Lower lobe of right lung (tissue), 2 donors: Measurements from ENCODE around the gene CD160. TPM values are rescaled to one million over a fixed set of nuclear protein-coding genes. Genes with fewer than 3 reads are reported as not detected.

Experiments used
- ATAC-seq, 2 donors: fragments of 200-7000 bp; cut with Tn5 transposase; one replicate each; pipeline ENCODE4 v1.9.1; 2020 to 2022; ENCODE audit warnings: mild to moderate bottlenecking in 2 of 2, moderate library complexity in 2 of 2
- DNase-seq: peaks from one replicate; pipeline ENCODE4 v3.0.0-alpha.2; 2020
- H3K27ac ChIP-seq: fragments of 200-600 bp; one replicate; pipeline ENCODE4 v1.8.0; 2022
- H3K27me3 ChIP-seq: fragments of 200-600 bp; one replicate; pipeline ENCODE4 v1.8.0; 2022; ENCODE audit warnings: low read depth
- H3K36me3 ChIP-seq: fragments of 200-600 bp; one replicate; pipeline ENCODE4 v1.8.0; 2022; ENCODE audit warnings: mild to moderate bottlenecking
- H3K4me1 ChIP-seq: fragments of 200-600 bp; one replicate; pipeline ENCODE4 v1.8.0; 2022
- H3K4me3 ChIP-seq: fragments of 200-600 bp; one replicate; pipeline ENCODE4 v1.8.0; 2022; ENCODE audit warnings: mild to moderate bottlenecking
- H3K9me3 ChIP-seq: fragments of 200-600 bp; one replicate; pipeline ENCODE4 v1.8.0; 2022
- intact Hi-C: fragments of 100-400 bp; cut with DNase I; formaldehyde crosslinking; loops from one replicate; pipeline ENCODE4 v1.11.0; 2022
- total RNA-seq: library from RNA; stranded (reverse); fragmentation: NEBNext Ultra II Directional; extraction: Animal tissue kit (Norgen Biotek cat#: 25700); gene quantifications from one replicate; pipeline ENCODE4 v1.2.1, GENCODE V29; 2021
- TF ChIP-seq, protein P1 (sequence below): fragments of 200-600 bp; IDR thresholded peaks from one replicate; pipeline ENCODE4 v1.8.0; 2022; ENCODE audit warnings: antibody characterized with exemption, mild to moderate bottlenecking
- donor health status: DM: no; HTN: yes; CAD: no; lungs with severe emphysema.

CD160 gene
- total RNA-seq, 1 donor from 2014 or later, result 1.1 TPM

DNA sequence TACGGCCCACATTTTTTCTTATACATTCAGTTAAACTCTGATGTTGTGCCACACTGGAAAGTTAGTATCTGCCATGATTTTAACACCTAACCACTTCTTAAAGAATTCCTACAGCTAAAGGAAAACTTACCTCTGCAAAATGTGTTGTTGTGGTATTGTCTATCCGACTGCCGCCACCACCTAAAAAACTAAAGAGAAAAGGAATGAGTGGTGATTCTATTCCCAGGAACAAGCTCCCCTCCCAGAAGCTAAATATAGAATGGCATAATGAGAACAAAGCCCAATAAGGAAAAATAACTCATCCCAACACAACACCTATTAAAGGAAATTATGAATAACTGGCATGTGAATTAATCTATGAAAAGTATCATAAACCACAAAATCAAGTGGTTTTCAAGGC lies 65.1 kb downstream of the CD160 start:
- Histone ChIP-seq H3K4me1 (peaks cover 14% of the 10 kb centered on the region), H3K36me3 (peaks cover 33% of the 10 kb centered on the region), H3K27me3 (no peaks in the 10 kb centered on the region), H3K9me3 (no peaks in the 10 kb centered on the region), H3K27ac (no peak overlapping the region), H3K4me3 (no peak overlapping the region)
- intact Hi-C loops, result no loop called here
- TF ChIP-seq, protein P1, sequence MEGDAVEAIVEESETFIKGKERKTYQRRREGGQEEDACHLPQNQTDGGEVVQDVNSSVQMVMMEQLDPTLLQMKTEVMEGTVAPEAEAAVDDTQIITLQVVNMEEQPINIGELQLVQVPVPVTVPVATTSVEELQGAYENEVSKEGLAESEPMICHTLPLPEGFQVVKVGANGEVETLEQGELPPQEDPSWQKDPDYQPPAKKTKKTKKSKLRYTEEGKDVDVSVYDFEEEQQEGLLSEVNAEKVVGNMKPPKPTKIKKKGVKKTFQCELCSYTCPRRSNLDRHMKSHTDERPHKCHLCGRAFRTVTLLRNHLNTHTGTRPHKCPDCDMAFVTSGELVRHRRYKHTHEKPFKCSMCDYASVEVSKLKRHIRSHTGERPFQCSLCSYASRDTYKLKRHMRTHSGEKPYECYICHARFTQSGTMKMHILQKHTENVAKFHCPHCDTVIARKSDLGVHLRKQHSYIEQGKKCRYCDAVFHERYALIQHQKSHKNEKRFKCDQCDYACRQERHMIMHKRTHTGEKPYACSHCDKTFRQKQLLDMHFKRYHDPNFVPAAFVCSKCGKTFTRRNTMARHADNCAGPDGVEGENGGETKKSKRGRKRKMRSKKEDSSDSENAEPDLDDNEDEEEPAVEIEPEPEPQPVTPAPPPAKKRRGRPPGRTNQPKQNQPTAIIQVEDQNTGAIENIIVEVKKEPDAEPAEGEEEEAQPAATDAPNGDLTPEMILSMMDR, result no peak
- DNase-seq, result no peak
- ATAC-seq, result no peak

DNA sequence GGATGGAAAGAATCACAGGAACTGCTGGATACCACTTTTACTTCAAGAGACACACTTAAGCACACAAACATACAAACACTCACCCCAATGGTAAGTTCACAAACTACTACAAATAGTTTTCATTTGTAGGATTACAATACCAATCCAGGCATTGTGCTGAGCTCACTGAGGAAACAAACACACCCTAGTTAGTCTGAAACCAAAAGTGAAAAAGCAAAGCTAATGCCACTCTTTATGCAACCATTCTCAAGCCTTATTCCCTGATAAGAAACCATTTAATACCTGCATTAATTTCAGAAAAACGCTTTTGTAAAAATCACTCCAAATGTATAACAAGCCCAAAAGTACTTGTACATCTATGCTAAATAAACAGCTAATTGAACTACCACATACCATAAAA lies 66.2 kb downstream of the CD160 start:
- DNase-seq (no peak), ATAC-seq (peak; percentile 76 to 78)
- H3K4me1 ChIP-seq, result peaks cover 14% of the 10 kb centered on the region
- no peaks in the 10 kb centered on the region for H3K27me3 ChIP-seq
- H3K4me3 ChIP-seq, result no peak overlapping the region
- peaks cover 26% of the 10 kb centered on the region for H3K36me3 ChIP-seq
- intact Hi-C loops, result no loop called here
- no peaks in the 10 kb centered on the region for H3K9me3 ChIP-seq
- TF ChIP-seq, protein P1, result no peak
- H3K27ac ChIP-seq, result peak overlapping the region; percentile 44

GRCh38 chr1:145786271-145786670 lies 67.0 kb downstream of the CD160 start:
- intact Hi-C loops, result no loop called here
- Histone ChIP-seq H3K4me3 (no peak overlapping the region), H3K9me3 (no peaks in the 10 kb centered on the region), H3K4me1 (peaks cover 14% of the 10 kb centered on the region), H3K27me3 (no peaks in the 10 kb centered on the region), H3K36me3 (peaks cover 26% of the 10 kb centered on the region), H3K27ac (peak overlapping the region; percentile 44)
- ATAC-seq (no peak), DNase-seq (no peak)
- TF ChIP-seq, protein P1, result no peak

GRCh38 chr1:145788580-145788979 lies 69.3 kb downstream of the CD160 start:
- TF ChIP-seq, protein P1, result no peak
- ATAC-seq (no peak), DNase-seq (no peak)
- Histone ChIP-seq H3K36me3 (peaks cover 27% of the 10 kb centered on the region), H3K9me3 (no peaks in the 10 kb centered on the region), H3K27ac (no peak overlapping the region), H3K4me3 (no peak overlapping the region), H3K4me1 (peaks cover 10% of the 10 kb centered on the region), H3K27me3 (no peaks in the 10 kb centered on the region)
- intact Hi-C loops, result no loop called here

Other genes starting within 250 kb of the CD160 start
- 15.3 TPM for gene GPR89A, start 111.5 kb upstream of the CD160 start, total RNA-seq
- gene PDZK1, start 12.1 kb upstream of the CD160 start, total RNA-seq, result not detected
- 14.2 TPM for gene RNF115, start 104.6 kb downstream of the CD160 start, total RNA-seq
- gene POLR3C, start 104.7 kb downstream of the CD160 start, total RNA-seq, result 26.3 TPM
- gene NUDT17, start 126.1 kb downstream of the CD160 start, total RNA-seq, result 2.5 TPM
- 27.7 TPM for gene PIAS3, start 139.6 kb downstream of the CD160 start, total RNA-seq
- gene ANKRD35, start 166.4 kb downstream of the CD160 start, total RNA-seq, result 1.5 TPM
- gene ITGA10, start 190.6 kb downstream of the CD160 start, total RNA-seq, result 7.7 TPM
- 28.6 TPM for gene PEX11B, start 199.2 kb downstream of the CD160 start, total RNA-seq
- gene RBM8A, start 208.0 kb downstream of the CD160 start, total RNA-seq, result 109 TPM
- 30.9 TPM for gene LIX1L, start 238.5 kb downstream of the CD160 start, total RNA-seq
- 0.41 TPM for gene ANKRD34A, start 245.1 kb downstream of the CD160 start, total RNA-seq
- 25.4 TPM for gene POLR3GL, start 245.2 kb downstream of the CD160 start, total RNA-seq